Fibroblast of pulmonary artery (primary cell): ENCODE measurements around the gene PITPNB.

Experiments used
- DNase-seq: peaks from one replicate; pipeline ENCODE4 v3.0.0-alpha.2; 2010; ENCODE audit warnings: low read depth
- H3K4me3 ChIP-seq: replicated peaks from 2 replicates; pipeline ENCODE4 v1.5.1; 2011; ENCODE audit warnings: low read depth, mild to moderate bottlenecking, control low read depth, low read length, moderate library complexity
- TF ChIP-seq, protein P1 (sequence below): IDR thresholded peaks from 2 replicates; pipeline ENCODE4 v1.5.1; 2011; ENCODE audit warnings: mild to moderate bottlenecking, control low read depth, low read length, inconsistent platforms; ENCODE audit errors: missing control alignments

PITPNB gene

DNA sequence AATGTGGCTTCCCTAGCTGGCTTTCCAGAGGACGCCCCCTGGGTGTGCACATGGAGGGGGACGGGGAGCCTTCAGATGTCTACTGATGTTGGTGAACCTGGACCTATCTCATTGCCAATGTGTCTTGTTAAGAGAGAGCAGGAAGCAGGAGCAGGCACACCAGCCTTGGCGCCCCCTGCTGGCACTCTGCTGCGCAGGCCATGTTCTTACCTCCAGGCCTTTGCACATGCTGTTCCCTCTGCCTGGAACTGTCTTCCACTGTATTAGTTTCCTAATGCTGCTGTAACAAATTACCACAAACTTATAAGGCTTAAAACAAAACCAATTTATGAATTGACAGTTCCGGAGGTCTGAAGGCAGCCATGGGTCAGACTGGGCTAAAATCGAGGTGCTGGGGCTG, 93.9 kb downstream of the PITPNB start:
- H3K4me3 ChIP-seq: no peak overlapping the region
- DNase-seq: no peak
- TF ChIP-seq, protein P1, sequence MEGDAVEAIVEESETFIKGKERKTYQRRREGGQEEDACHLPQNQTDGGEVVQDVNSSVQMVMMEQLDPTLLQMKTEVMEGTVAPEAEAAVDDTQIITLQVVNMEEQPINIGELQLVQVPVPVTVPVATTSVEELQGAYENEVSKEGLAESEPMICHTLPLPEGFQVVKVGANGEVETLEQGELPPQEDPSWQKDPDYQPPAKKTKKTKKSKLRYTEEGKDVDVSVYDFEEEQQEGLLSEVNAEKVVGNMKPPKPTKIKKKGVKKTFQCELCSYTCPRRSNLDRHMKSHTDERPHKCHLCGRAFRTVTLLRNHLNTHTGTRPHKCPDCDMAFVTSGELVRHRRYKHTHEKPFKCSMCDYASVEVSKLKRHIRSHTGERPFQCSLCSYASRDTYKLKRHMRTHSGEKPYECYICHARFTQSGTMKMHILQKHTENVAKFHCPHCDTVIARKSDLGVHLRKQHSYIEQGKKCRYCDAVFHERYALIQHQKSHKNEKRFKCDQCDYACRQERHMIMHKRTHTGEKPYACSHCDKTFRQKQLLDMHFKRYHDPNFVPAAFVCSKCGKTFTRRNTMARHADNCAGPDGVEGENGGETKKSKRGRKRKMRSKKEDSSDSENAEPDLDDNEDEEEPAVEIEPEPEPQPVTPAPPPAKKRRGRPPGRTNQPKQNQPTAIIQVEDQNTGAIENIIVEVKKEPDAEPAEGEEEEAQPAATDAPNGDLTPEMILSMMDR: peak; percentile 24

DNA sequence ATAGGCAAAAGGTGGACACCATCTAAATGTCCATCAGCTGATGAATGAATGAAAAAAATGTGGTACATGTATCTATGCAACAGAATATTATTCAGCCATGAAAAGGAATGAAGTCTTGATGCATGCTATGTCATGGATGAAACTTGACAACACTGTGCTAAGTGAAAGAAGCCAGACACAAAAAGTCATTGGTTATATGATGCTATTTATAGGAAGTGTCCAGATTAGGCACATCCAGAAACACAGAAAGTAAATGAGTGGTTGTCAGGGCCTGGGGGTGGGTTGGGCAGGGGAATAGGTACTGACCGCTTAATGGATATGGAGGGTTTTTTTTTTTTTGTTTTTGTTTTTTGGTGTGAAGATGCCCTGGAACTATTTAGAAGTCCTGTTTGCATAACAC, 95.8 kb downstream of the PITPNB start:
- DNase-seq: no peak
- H3K4me3 ChIP-seq: no peak overlapping the region
- TF ChIP-seq, protein P1: no peak

DNA sequence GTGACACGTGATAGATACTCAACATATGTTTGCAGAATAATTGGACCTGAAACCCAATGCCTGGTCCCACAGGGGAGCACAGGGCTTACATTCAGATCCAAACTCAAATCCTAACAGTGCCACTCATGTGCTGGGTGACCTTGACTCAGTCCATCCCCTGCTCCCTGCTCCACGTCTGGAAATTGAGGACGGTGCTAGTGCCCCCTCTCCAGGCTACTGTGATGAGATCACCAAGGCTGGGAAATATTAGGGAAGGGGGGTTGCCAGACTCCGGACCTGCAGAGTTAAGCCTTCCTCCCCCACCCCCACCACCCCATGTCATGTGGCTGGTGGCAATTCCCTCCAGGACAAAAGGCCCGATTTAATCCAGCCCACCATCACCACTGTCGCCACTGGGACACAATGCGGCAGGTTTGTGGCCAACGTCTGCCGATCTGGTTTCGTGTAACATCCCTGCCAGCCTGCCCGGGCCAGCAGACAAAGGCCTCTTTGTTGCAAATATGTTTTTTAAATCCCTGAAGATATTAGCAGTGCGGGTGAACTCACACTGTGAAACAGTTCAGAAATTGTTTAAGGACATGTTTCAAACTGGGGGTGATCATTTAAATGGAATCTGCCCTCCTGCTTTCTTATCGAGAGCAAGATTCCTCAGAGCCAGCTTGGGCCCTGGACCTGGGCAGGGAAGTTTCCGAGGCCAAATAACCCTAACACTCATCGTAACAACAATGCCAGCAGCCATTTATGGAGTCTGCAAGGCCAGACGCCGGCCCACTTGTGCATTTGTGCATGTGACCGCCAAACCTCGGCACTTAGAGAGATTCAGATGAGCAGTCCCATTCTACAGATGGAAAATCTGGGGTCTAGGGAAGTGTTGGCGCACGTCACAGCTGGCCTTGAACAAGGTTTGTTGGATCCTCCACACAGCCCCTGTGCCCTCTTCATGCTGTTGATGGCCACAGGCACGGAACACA, 97.9 kb downstream of the PITPNB start:
- TF ChIP-seq, protein P1: no peak
- H3K4me3 ChIP-seq: no peak overlapping the region
- no peak for DNase-seq

- H3K4me3 ChIP-seq: no peak overlapping the region
- TF ChIP-seq, protein P1: no peak
- no peak for DNase-seq
These were observed 102.5 kb downstream of the PITPNB start for GRCh38 chr22:27816552-27816951.

- H3K4me3 ChIP-seq: no peak overlapping the region
- TF ChIP-seq, protein P1: no peak
- no peak for DNase-seq
These were observed 103.1 kb downstream of the PITPNB start for GRCh38 chr22:27815826-27816530.

- no peak overlapping the region for H3K4me3 ChIP-seq
- TF ChIP-seq, protein P1: no peak
- no peak for DNase-seq
These were observed 104.1 kb downstream of the PITPNB start for GRCh38 chr22:27814993-27815392.
